SH-SY5Y (cell line): ENCODE results near the gene TMEM132C.

ENCODE experiments used
- GATA2 ChIP-seq: IDR thresholded peaks from 2 replicates; pipeline ENCODE4 v1.6.1; 2011; ENCODE audit warnings: mild to moderate bottlenecking, low read depth, low read length
- GATA3 ChIP-seq: IDR thresholded peaks from 2 replicates; pipeline ENCODE4 v1.6.1; 2011; ENCODE audit warnings: low read depth, mild to moderate bottlenecking, low read length, moderate library complexity

- no peak for TF ChIP-seq GATA2
- no peak for TF ChIP-seq GATA3
Observed at GRCh38 chr12:128442096-128442495, 175.1 kb downstream of the TMEM132C start.
